SU-DHL-6 (cell line): Measurements from ENCODE around the gene CPSF2.

ENCODE experiments used
- CTCF ChIP-seq: fragments of 200-600 bp; sonication (generic); IDR thresholded peaks from one replicate; pipeline ENCODE4 v1.5.1; 2017; ENCODE audit warnings: antibody characterized with exemption, mild to moderate bottlenecking, low read length, moderate library complexity; ENCODE audit not compliant: insufficient read depth, poor library complexity, severe bottlenecking
- EZH2phosphoT487 ChIP-seq: fragments of 200-600 bp; sonication (generic), shearing (Covaris generic); conservative IDR thresholded peaks from 2 replicates; pipeline ENCODE4 v1.6.1; 2018; ENCODE audit warnings: mild to moderate bottlenecking, antibody characterized with exemption, low read length, moderate library complexity, mixed read lengths

GRCh38 chr14:92153581-92153980 is 31.8 kb downstream of the CPSF2 start:
- TF ChIP-seq CTCF (no peak), EZH2phosphoT487 (no peak)
